GM18502 (cell line): ENCODE results near the gene PDE6G.
"Not testable (repeated sequence)": the region's sequence is repeated elsewhere in the genome, so short reads cannot be mapped to it uniquely, and the experiment has no call there.

Experiments used
- ATAC-seq: cut with Tn5 transposase; IDR thresholded peaks from one replicate; pipeline ENCODE4 v1.9.1; 2021; ENCODE audit warnings: mild to moderate bottlenecking; ENCODE audit not compliant: unreplicated experiment, poor library complexity

Gene PDE6G

GRCh38 chr17:81638683-81639082 is 17.7 kb downstream of the PDE6G start:
- ATAC-seq, result no peak

- peak; percentile 84 for ATAC-seq
These were observed 19.6 kb downstream of the PDE6G start, which contains the start of the genes NPLOC4 and TSPAN10 for GRCh38 chr17:81636505-81637288. NPLOC4 (minus strand) TSS chr17:81637112; CDS start chr17:81636930, 182 bp downstream. TSPAN10 (plus strand) TSS chr17:81637196; CDS start chr17:81642413, 5,217 bp downstream.

GRCh38 chr17:81635973-81636504 is 20.3 kb downstream of the PDE6G start:
- peak; percentile 13 for ATAC-seq

- no peak for ATAC-seq
These were observed 20.9 kb downstream of the PDE6G start for GRCh38 chr17:81635431-81635830.

GRCh38 chr17:81631482-81631881 is 24.9 kb downstream of the PDE6G start:
- no peak for ATAC-seq

- ATAC-seq, result no peak
These were observed 26.1 kb downstream of the PDE6G start for GRCh38 chr17:81630274-81630673.

GRCh38 chr17:81621494-81622130 is 34.7 kb downstream of the PDE6G start:
- ATAC-seq, result no peak

- not testable (repeated sequence) for ATAC-seq
These were observed 38.0 kb downstream of the PDE6G start for GRCh38 chr17:81618307-81618706.

GRCh38 chr17:81616877-81617276 is 39.5 kb downstream of the PDE6G start:
- ATAC-seq, result no peak

- no peak for ATAC-seq
These were observed 40.9 kb downstream of the PDE6G start for GRCh38 chr17:81615401-81615930.

GRCh38 chr17:81612172-81612970 is 44.0 kb downstream of the PDE6G start:
- no peak for ATAC-seq

- ATAC-seq, result no peak
These were observed 46.6 kb downstream of the PDE6G start for GRCh38 chr17:81609541-81610311.

GRCh38 chr17:81608605-81609004 is 47.7 kb downstream of the PDE6G start:
- ATAC-seq, result no peak

- no peak for ATAC-seq
These were observed 48.3 kb downstream of the PDE6G start for GRCh38 chr17:81608082-81608481.

GRCh38 chr17:81607431-81607830 is 48.9 kb downstream of the PDE6G start:
- no peak for ATAC-seq

GRCh38 chr17:81603846-81604610 is 52.3 kb downstream of the PDE6G start:
- ATAC-seq, result no peak

- no peak for ATAC-seq
These were observed 54.7 kb downstream of the PDE6G start for GRCh38 chr17:81601525-81602120.
